H9 (cell line): Measurements from ENCODE around the gene NRN1L. TPM values are rescaled to one million over a fixed set of nuclear protein-coding genes. Genes with fewer than 3 reads are reported as not detected.

Experiments
- DNase-seq: peaks from one replicate; pipeline ENCODE4 v3.0.0-alpha.2; 2017
- H2AFZ ChIP-seq: one replicate; pipeline ENCODE4 v1.6.1; 2013; ENCODE audit warnings: mild to moderate bottlenecking, low read length, control low read depth, moderate library complexity
- H2AK5ac ChIP-seq: 2 replicates; pipeline ENCODE4 v1.6.1; 2013; ENCODE audit warnings: low read length, control low read depth, mixed read lengths; ENCODE audit not compliant: insufficient read length
- H2BK120ac ChIP-seq: one replicate; pipeline ENCODE4 v1.6.1; 2013; ENCODE audit warnings: low read depth, mild to moderate bottlenecking, low read length, control low read depth, inconsistent platforms; ENCODE audit not compliant: poor library complexity, severe bottlenecking
- H2BK12ac ChIP-seq: 2 replicates; pipeline ENCODE4 v1.6.1; 2013; ENCODE audit warnings: low read length, control low read depth, mixed read lengths, low read depth; ENCODE audit not compliant: insufficient read length
- H2BK15ac ChIP-seq: 2 replicates; pipeline ENCODE4 v1.6.1; 2013; ENCODE audit warnings: low read depth, low read length, control low read depth
- H2BK20ac ChIP-seq: one replicate; pipeline ENCODE4 v1.6.1; 2013; ENCODE audit warnings: low read depth, mild to moderate bottlenecking, low read length, control low read depth, inconsistent platforms; ENCODE audit not compliant: poor library complexity, severe bottlenecking
- H2BK5ac ChIP-seq: 2 replicates; pipeline ENCODE4 v1.6.1; 2013; ENCODE audit warnings: low read length, control low read depth, mixed read lengths; ENCODE audit not compliant: insufficient read length
- H3K14ac ChIP-seq: 2 replicates; pipeline ENCODE4 v1.6.1; 2013; ENCODE audit warnings: low read length, control low read depth; ENCODE audit not compliant: insufficient read depth
- H3K18ac ChIP-seq: 2 replicates; pipeline ENCODE4 v1.6.1; 2013; ENCODE audit warnings: low read depth, mild to moderate bottlenecking, mixed read lengths, low read length, control low read depth; ENCODE audit not compliant: insufficient read length
- H3K23ac ChIP-seq: 2 replicates; pipeline ENCODE4 v1.6.1; 2013; ENCODE audit warnings: low read length, control low read depth, mixed read lengths, low read depth; ENCODE audit not compliant: insufficient read length
- H3K23me2 ChIP-seq: 2 replicates; pipeline ENCODE4 v1.6.1; 2013; ENCODE audit warnings: low read depth, mild to moderate bottlenecking, mixed read lengths, low read length, control low read depth; ENCODE audit not compliant: insufficient read length, poor library complexity, severe bottlenecking
- H3K27ac ChIP-seq: 2 replicates; pipeline ENCODE4 v1.5.1; 2013; ENCODE audit warnings: low read length, control low read depth, mixed read lengths, low read depth; ENCODE audit not compliant: insufficient read length
- H3K27me3 ChIP-seq: 2 replicates; pipeline ENCODE4 v1.6.1; 2013; ENCODE audit warnings: low read length, control low read depth, inconsistent platforms; ENCODE audit not compliant: insufficient read depth
- H3K4ac ChIP-seq: 2 replicates; pipeline ENCODE4 v1.6.1; 2013; ENCODE audit warnings: low read depth, mild to moderate bottlenecking, control low read depth, inconsistent platforms, low read length, moderate library complexity
- H3K4me1 ChIP-seq: 2 replicates; pipeline ENCODE4 v1.6.1; 2013; ENCODE audit warnings: low read length, control low read depth, inconsistent platforms; ENCODE audit not compliant: insufficient read depth
- H3K4me2 ChIP-seq: 2 replicates; pipeline ENCODE4 v1.6.1; 2013; ENCODE audit warnings: low read length, control low read depth, mixed read lengths; ENCODE audit not compliant: insufficient read length, insufficient read depth
- H3K56ac ChIP-seq: 2 replicates; pipeline ENCODE4 v1.6.1; 2013; ENCODE audit warnings: low read depth, mild to moderate bottlenecking, mixed read lengths, low read length, control low read depth; ENCODE audit not compliant: insufficient read length
- H3K79me1 ChIP-seq: 2 replicates; pipeline ENCODE4 v1.6.1; 2013; ENCODE audit warnings: low read depth, mild to moderate bottlenecking, moderate library complexity, low read length, control low read depth, inconsistent platforms; ENCODE audit not compliant: insufficient read depth, poor library complexity, severe bottlenecking
- H3K79me2 ChIP-seq: 2 replicates; pipeline ENCODE4 v1.6.1; 2013; ENCODE audit warnings: low read length, control low read depth, inconsistent platforms; ENCODE audit not compliant: insufficient read depth
- H3K9ac ChIP-seq: 2 replicates; pipeline ENCODE4 v1.6.1; 2013; ENCODE audit warnings: low read length, control low read depth, mixed read lengths; ENCODE audit not compliant: insufficient read length; ENCODE audit errors: extremely low read depth
- H3K9me3 ChIP-seq: one replicate; pipeline ENCODE4 v1.6.1; 2013; ENCODE audit warnings: low read depth, low read length, inconsistent platforms; ENCODE audit not compliant: control insufficient read depth
- H3T11ph ChIP-seq: one replicate; pipeline ENCODE4 v1.6.1; 2013; ENCODE audit warnings: mild to moderate bottlenecking, low read length, control low read depth, inconsistent platforms
- H4K20me1 ChIP-seq: one replicate; pipeline ENCODE4 v1.6.1; 2013; ENCODE audit not compliant: control insufficient read depth, insufficient read length, insufficient read depth
- H4K5ac ChIP-seq: 2 replicates; pipeline ENCODE4 v1.6.1; 2013; ENCODE audit warnings: low read depth, mild to moderate bottlenecking, mixed read lengths, low read length, control low read depth; ENCODE audit not compliant: insufficient read length
- H4K8ac ChIP-seq: replicated peaks from 2 replicates; pipeline ENCODE4 v1.6.1; 2013; ENCODE audit warnings: low read length, control low read depth, mixed read lengths, low read depth; ENCODE audit not compliant: insufficient read length
- H4K91ac ChIP-seq: 2 replicates; pipeline ENCODE4 v1.6.1; 2013; ENCODE audit warnings: low read depth, mild to moderate bottlenecking, moderate library complexity, mixed read lengths, low read length, control low read depth; ENCODE audit not compliant: insufficient read length
- H3K27ac Mint-ChIP-seq, 3 experiments: 2 replicates in 2 of 3; 3 replicates in 1 of 3; pipeline ENCODE4 v1.8.0; 2020 to 2021; ENCODE audit warnings: mixed read lengths in 3 of 3, mild to moderate bottlenecking in 1 of 3, moderate library complexity in 1 of 3
- H3K27me3 Mint-ChIP-seq: 2 replicates; pipeline ENCODE4 v1.8.0; 2021; ENCODE audit warnings: low read depth, mild to moderate bottlenecking, moderate library complexity, mixed read lengths
- H3K36me3 Mint-ChIP-seq, 3 experiments: 2 replicates in 2 of 3; 3 replicates in 1 of 3; pipeline ENCODE4 v1.8.0; 2020 to 2021; ENCODE audit warnings: low read depth in 3 of 3, mixed read lengths in 3 of 3; ENCODE audit not compliant: insufficient read depth in 1 of 3
- H3K4me1 Mint-ChIP-seq, 2 experiments: 2 replicates each; pipeline ENCODE4 v1.8.0; 2020; ENCODE audit warnings: mixed read lengths in 2 of 2
- H3K4me3 Mint-ChIP-seq, 2 experiments: 2 replicates in 1 of 2; 3 replicates in 1 of 2; pipeline ENCODE4 v1.8.0; 2020 to 2021; ENCODE audit warnings: mild to moderate bottlenecking in 2 of 2, mixed read lengths in 2 of 2, moderate library complexity in 1 of 2
- H3K9me3 Mint-ChIP-seq, 2 experiments: 2 replicates in 1 of 2; 3 replicates in 1 of 2; pipeline ENCODE4 v1.8.0; 2020; ENCODE audit warnings: mild to moderate bottlenecking in 2 of 2, mixed read lengths in 2 of 2, moderate library complexity in 1 of 2
- CTCF ChIP-seq: fragments of 200-600 bp; sonication (generic); conservative IDR thresholded peaks from 3 replicates; pipeline ENCODE4 v1.8.0; 2021; ENCODE audit warnings: antibody characterized with exemption, mild to moderate bottlenecking
- WGBS: extraction: QIAGEN DNeasy Blood & Tissue Kit; methylation state at CpG from one replicate; pipeline ENCODE4 v1.1.7; 2013; ENCODE audit warnings: missing lambda C conversion rate, low lambda C conversion rate, mixed read lengths; ENCODE audit not compliant: insufficient read length; ENCODE audit errors: extremely low coverage; 5-methylcytosine and 5-hydroxymethylcytosine counted together
- total RNA-seq: library from RNA; stranded (reverse); gene quantifications from 2 replicates; pipeline ENCODE4 v1.2.1, GENCODE V29; 2021

The NRN1L gene
- total RNA-seq, 1 experiment from 2014 or later = 2.0 TPM

GRCh38 chr16:67877064-67877463 lies 7.6 kb upstream of the NRN1L start:
- no peak overlapping the region for H4K91ac ChIP-seq
- no peak overlapping the region for H3K4me2 ChIP-seq
- H3K4me1 ChIP-seq = no peaks in the 10 kb centered on the region; the same call in 1 of the 2 replicates
- H3K4me1 Mint-ChIP-seq = peaks cover 11 to 13% of the 10 kb centered on the region in 2 experiments
- no peaks in the 10 kb centered on the region for H3K9me3 ChIP-seq
- no peak overlapping the region for H2BK120ac ChIP-seq
- H3K27me3 Mint-ChIP-seq = no peaks in the 10 kb centered on the region
- H3K23ac ChIP-seq = no peak overlapping the region
- peaks cover 24 to 61% (median 53%) of the 10 kb centered on the region in 3 experiments for H3K36me3 Mint-ChIP-seq
- no peak overlapping the region for H2AK5ac ChIP-seq
- no peak overlapping the region for H3K4ac ChIP-seq
- no peak for TF ChIP-seq CTCF
- no peaks in the 10 kb centered on the region for H3K79me1 ChIP-seq
- no peak overlapping the region for H3K9ac ChIP-seq
- no peak overlapping the region for H3K27ac ChIP-seq
- H4K5ac ChIP-seq = no peak overlapping the region
- peaks cover 2% of the 10 kb centered on the region; the same call in 1 of the 2 replicates for H3K79me2 ChIP-seq
- WGBS = no CpG with 5 or more reads among the region's 11 CpGs
- no peak overlapping the region for H3K56ac ChIP-seq
- H3K27ac Mint-ChIP-seq = no peak overlapping the region
- H3T11ph ChIP-seq = no peak overlapping the region
- H3K14ac ChIP-seq = no peak overlapping the region
- H2BK20ac ChIP-seq = no peak overlapping the region
- no peaks in the 10 kb centered on the region for H3K9me3 Mint-ChIP-seq
- H2BK15ac ChIP-seq = no peak overlapping the region
- no peaks in the 10 kb centered on the region for H4K20me1 ChIP-seq
- H2BK12ac ChIP-seq = no peak overlapping the region
- peaks cover 13% of the 10 kb centered on the region for H3K23me2 ChIP-seq
- H2BK5ac ChIP-seq = no peak overlapping the region
- no peak overlapping the region for H4K8ac ChIP-seq
- DNase-seq = no peak
- no peak overlapping the region for H3K18ac ChIP-seq
- no peak overlapping the region for H3K4me3 Mint-ChIP-seq
- no peaks in the 10 kb centered on the region for H3K27me3 ChIP-seq
- H2AFZ ChIP-seq = no peak overlapping the region
